A549 (cell line): Measurements from ENCODE around the gene ARFGEF3.

Experiments used
- CTCF ChIP-seq: fragments of >200 bp; sonication (Bioruptor Twin); formaldehyde crosslinking; IDR thresholded peaks from 3 replicates; pipeline ENCODE4 v1.5.1; 2016
- POLR2A ChIP-seq: IDR thresholded peaks from 2 replicates; pipeline ENCODE4 v1.6.1; 2012; ENCODE audit warnings: mild to moderate bottlenecking, low read length
- USF2 ChIP-seq: fragments of 450-650 bp; IDR thresholded peaks from 2 replicates; pipeline ENCODE4 v1.6.1; 2014; ENCODE audit warnings: antibody characterized with exemption

GRCh38 chr6:138145402-138145801 lies 16.3 kb upstream of the ARFGEF3 start:
- TF ChIP-seq USF2 (no peak), CTCF (no peak), POLR2A (no peak)
